NB4 (cell line): Measurements from ENCODE around the gene CCDC121.

Source experiments
- CTCF ChIP-seq: IDR thresholded peaks from one replicate; pipeline ENCODE4 v1.5.1; 2012; ENCODE audit warnings: low read depth, low read length
- MAX ChIP-seq: IDR thresholded peaks from 2 replicates; pipeline ENCODE4 v1.6.1; 2011; ENCODE audit warnings: low read depth, low read length

- peak; percentile 5 for TF ChIP-seq CTCF
- TF ChIP-seq MAX: no peak
Observed at GRCh38 chr2:27663285-27664153, 34.7 kb upstream of the CCDC121 start, which contains the start of the genes SLC4A1AP and SUPT7L.
